Activated CD8-positive, alpha-beta memory T cell treated with anti-CD3 and anti-CD28 coated beads for 4 hours (primary cell): ENCODE measurements around the gene MYOZ2.

Source experiments
- DNase-seq, 2 donors: peaks; one replicate each; pipeline ENCODE4 v3.0.0-alpha.2; 2020; ENCODE audit warnings: low read depth in 2 of 2

MYOZ2 gene

GRCh38 chr4:119135721-119136121 lies at the start of gene MYOZ2:
TSS of gene MYOZ2 (plus strand) at chr4:119135832. CDS start at chr4:119136526, 694 bp downstream.
- no peak for DNase-seq

GRCh38 chr4:119087121-119087520 lies 48.5 kb upstream of the MYOZ2 start:
- DNase-seq = no peak

GRCh38 chr4:119087656-119088055 lies 48.0 kb upstream of the MYOZ2 start:
- no peak for DNase-seq

GRCh38 chr4:119093042-119093827 lies 42.4 kb upstream of the MYOZ2 start:
- DNase-seq = no peak

GRCh38 chr4:119097282-119097900 lies 38.2 kb upstream of the MYOZ2 start:
- no peak for DNase-seq

- no peak for DNase-seq
Measured at GRCh38 chr4:119098306-119098705, 37.3 kb upstream of the MYOZ2 start.

GRCh38 chr4:119099227-119099810 lies 36.3 kb upstream of the MYOZ2 start:
- DNase-seq = no peak

- DNase-seq = no peak
Measured at GRCh38 chr4:119100655-119101054, 35.0 kb upstream of the MYOZ2 start.

- no peak for DNase-seq
Measured at GRCh38 chr4:119103263-119103662, 32.4 kb upstream of the MYOZ2 start.

GRCh38 chr4:119104644-119105273 lies 30.9 kb upstream of the MYOZ2 start:
- DNase-seq = no peak

- DNase-seq = no peak
Measured at GRCh38 chr4:119105605-119106004, 30.0 kb upstream of the MYOZ2 start.

- DNase-seq = no peak
Measured at GRCh38 chr4:119106036-119107000, 29.3 kb upstream of the MYOZ2 start.

- DNase-seq = no peak
Measured at GRCh38 chr4:119110121-119110520, 25.5 kb upstream of the MYOZ2 start.

GRCh38 chr4:119111296-119111695 lies 24.3 kb upstream of the MYOZ2 start:
- no peak for DNase-seq

GRCh38 chr4:119113033-119113655 lies 22.5 kb upstream of the MYOZ2 start:
- DNase-seq = no peak

GRCh38 chr4:119116021-119116420 lies 19.6 kb upstream of the MYOZ2 start:
- DNase-seq = no peak

GRCh38 chr4:119116925-119117900 lies 18.4 kb upstream of the MYOZ2 start:
- DNase-seq = no peak

GRCh38 chr4:119118397-119118796 lies 17.2 kb upstream of the MYOZ2 start:
- no peak for DNase-seq

GRCh38 chr4:119124352-119124751 lies 11.3 kb upstream of the MYOZ2 start:
- no peak for DNase-seq

- no peak for DNase-seq
Measured at GRCh38 chr4:119125931-119126330, 9.7 kb upstream of the MYOZ2 start.
